Tibial artery (tissue), 4 donors: ENCODE results near the gene FAM76B.

Experiments used
- DNase-seq, 2 donors: peaks; one replicate each; pipeline ENCODE4 v3.0.0-alpha.2; 2019
- H3K27ac ChIP-seq, 2 donors: fragments of 200-600 bp; sonication (generic) in 1 of 2; 1 replicate in 1 of 2; 2 replicates in 1 of 2; pipeline ENCODE4 v1.5.1; 2018 to 2019; ENCODE audit warnings: mild to moderate bottlenecking in 1 of 2
- H3K27me3 ChIP-seq, 2 donors: fragments of 200-600 bp; sonication (generic) in 1 of 2; one replicate each; pipeline versions ENCODE4 v1.5.1 to v1.6.0; 2016 to 2019
- H3K36me3 ChIP-seq, 3 donors: fragments of 200-600 bp; sonication (generic) in 2 of 3; one replicate each; pipeline ENCODE4 v1.5.1; 2016 to 2019; ENCODE audit warnings: mild to moderate bottlenecking in 2 of 3
- H3K4me1 ChIP-seq, 4 donors: fragments of 200-600 bp; sonication (generic) in 2 of 4; 1 replicate in 3 of 4; 2 replicates in 1 of 4; pipeline ENCODE4 v1.5.1; 2016 to 2019
- H3K4me3 ChIP-seq, 2 donors: fragments of 200-600 bp; sonication (generic) in 1 of 2; 1 replicate in 1 of 2; 2 replicates in 1 of 2; pipeline ENCODE4 v1.5.1; 2018 to 2019; ENCODE audit warnings: mild to moderate bottlenecking in 2 of 2
- H3K9me3 ChIP-seq, 3 donors: fragments of 200-600 bp; sonication (generic) in 1 of 3; one replicate each; pipeline ENCODE4 v1.5.1; 2016 to 2019
- intact Hi-C: fragments of 100-400 bp; cut with DNase I; formaldehyde crosslinking; loops from one replicate; pipeline ENCODE4 v1.15.0; 2023; ENCODE audit warnings: low total_unique reads
- TF ChIP-seq, protein P1 (sequence below), 2 experiments: fragments of 200-600 bp in 1 of 2; fragments of 450-650 bp in 1 of 2; IDR thresholded peaks; one replicate each; pipeline ENCODE4 v1.5.1; 2017 to 2019; ENCODE audit warnings: antibody characterized with exemption in 2 of 2, mild to moderate bottlenecking in 1 of 2, moderate library complexity in 1 of 2

FAM76B gene

DNA sequence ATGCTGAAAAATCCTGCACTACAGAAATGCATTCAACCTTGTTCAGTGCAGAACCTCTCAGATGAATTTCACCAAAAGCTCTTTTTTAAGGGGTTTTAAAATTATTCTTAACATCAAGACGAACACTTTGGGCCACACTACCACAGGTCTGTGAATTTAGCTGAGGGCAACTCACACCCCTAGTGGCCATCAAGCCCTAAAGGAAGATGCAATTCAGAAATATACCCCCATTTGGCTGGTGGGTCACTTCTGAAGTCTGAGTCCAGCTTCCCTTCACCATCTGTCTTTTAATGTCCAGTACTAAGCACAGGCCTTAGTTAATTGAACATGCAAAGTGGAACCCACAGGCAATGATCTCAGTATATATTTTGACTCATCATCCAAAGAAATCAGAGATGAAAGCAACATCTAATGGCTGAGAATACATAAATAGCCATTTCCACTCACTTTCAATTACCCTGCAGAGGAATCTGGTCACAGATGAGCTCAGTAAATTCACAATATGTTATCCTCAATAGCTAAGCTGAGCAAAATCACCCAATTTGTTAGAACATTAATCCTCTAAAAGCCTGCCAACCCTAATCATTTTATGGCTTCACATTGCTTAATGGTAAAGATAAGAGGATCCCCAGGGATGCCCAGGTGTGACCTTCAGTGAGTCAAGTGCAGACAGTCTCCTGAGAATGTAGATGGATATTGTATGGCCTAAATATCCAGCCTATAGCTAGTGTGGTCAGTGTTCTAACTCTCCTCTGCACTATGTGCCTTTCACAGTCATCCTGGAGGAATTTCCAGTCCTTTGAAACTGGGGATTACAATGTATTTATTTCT, 50.3 kb downstream of the FAM76B start:
- intact Hi-C loops = no loop called here

DNA sequence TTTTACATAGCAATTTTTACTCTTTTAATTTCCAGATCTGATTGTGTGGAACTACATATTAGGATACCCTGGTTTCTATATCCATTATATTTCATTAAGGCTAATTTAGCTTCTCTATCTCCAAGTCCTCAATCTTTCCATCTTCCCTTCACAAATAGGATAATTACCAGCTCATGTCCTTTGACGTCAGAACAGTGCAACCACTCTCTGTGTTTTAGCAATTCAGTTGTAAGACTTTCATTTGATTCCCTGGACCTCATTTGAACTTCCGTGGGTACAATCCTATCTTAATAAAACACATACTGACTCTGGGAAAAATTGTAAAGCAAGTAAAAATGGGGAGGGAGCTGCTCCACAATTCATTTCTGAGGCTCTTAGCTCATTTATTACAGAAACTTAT, 52.8 kb downstream of the FAM76B start:
- peaks cover 0 to 32% (median 5%) of the 10 kb centered on the region in 4 donors for H3K4me1 ChIP-seq
- intact Hi-C loops = no loop called here
- no peaks in the 10 kb centered on the region for H3K27me3 ChIP-seq
- peak overlapping the region; percentile 25 to 57 for H3K27ac ChIP-seq
- H3K4me3 ChIP-seq = no peak overlapping the region
- H3K36me3 ChIP-seq = no peaks in the 10 kb centered on the region
- no peak for DNase-seq
- H3K9me3 ChIP-seq = no peaks in the 10 kb centered on the region
- TF ChIP-seq, protein P1, sequence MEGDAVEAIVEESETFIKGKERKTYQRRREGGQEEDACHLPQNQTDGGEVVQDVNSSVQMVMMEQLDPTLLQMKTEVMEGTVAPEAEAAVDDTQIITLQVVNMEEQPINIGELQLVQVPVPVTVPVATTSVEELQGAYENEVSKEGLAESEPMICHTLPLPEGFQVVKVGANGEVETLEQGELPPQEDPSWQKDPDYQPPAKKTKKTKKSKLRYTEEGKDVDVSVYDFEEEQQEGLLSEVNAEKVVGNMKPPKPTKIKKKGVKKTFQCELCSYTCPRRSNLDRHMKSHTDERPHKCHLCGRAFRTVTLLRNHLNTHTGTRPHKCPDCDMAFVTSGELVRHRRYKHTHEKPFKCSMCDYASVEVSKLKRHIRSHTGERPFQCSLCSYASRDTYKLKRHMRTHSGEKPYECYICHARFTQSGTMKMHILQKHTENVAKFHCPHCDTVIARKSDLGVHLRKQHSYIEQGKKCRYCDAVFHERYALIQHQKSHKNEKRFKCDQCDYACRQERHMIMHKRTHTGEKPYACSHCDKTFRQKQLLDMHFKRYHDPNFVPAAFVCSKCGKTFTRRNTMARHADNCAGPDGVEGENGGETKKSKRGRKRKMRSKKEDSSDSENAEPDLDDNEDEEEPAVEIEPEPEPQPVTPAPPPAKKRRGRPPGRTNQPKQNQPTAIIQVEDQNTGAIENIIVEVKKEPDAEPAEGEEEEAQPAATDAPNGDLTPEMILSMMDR (IDR thresholded peaks at IDR 0.05) = no peak

More for the DNA sequence above, 50.3 kb downstream of the FAM76B start:
- no peaks in the 10 kb centered on the region for H3K27me3 ChIP-seq
- H3K4me3 ChIP-seq = no peak overlapping the region
- no peak overlapping the region for H3K27ac ChIP-seq
- H3K36me3 ChIP-seq = no peaks in the 10 kb centered on the region
- no peak for DNase-seq
- TF ChIP-seq, protein P1 (IDR thresholded peaks at IDR 0.05) = no peak
- H3K4me1 ChIP-seq = peaks cover 0 to 22% (median 3%) of the 10 kb centered on the region in 4 donors
- no peaks in the 10 kb centered on the region for H3K9me3 ChIP-seq

DNA sequence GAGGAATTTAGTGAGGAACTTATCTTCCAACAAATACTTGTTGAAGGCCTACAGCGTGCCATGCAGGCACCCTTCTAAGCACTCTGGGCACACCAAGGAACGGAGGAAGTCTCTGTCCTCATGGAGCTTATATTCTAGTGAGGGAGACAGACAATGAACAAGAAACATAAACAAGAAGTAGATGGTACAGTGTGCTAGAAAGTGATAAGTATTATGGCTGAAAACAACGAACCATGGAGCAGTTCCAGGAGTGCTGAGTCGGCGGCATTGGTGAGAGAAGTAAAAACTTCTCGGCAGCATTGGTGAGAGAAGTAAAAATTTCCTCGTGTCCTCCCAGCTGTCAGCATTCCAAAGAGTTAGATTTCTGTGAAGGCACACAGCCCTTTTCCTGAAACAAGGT, 53.2 kb downstream of the FAM76B start:
- H3K4me3 ChIP-seq = no peak overlapping the region
- DNase-seq = peak in 1 of 2 donors; percentile 21
- intact Hi-C loops = no loop called here
- H3K9me3 ChIP-seq = no peaks in the 10 kb centered on the region
- TF ChIP-seq, protein P1 (IDR thresholded peaks at IDR 0.05) = no peak
- H3K27me3 ChIP-seq = no peaks in the 10 kb centered on the region
- peak overlapping the region; percentile 25 to 57 for H3K27ac ChIP-seq
- H3K36me3 ChIP-seq = no peaks in the 10 kb centered on the region
- H3K4me1 ChIP-seq = peaks cover 0 to 32% (median 5%) of the 10 kb centered on the region in 4 donors

- H3K27me3 ChIP-seq = no peaks in the 10 kb centered on the region
- no peak overlapping the region for H3K4me3 ChIP-seq
- no peaks in the 10 kb centered on the region for H3K9me3 ChIP-seq
- peaks cover 0 to 32% (median 5%) of the 10 kb centered on the region in 4 donors for H3K4me1 ChIP-seq
- H3K36me3 ChIP-seq = no peaks in the 10 kb centered on the region
- TF ChIP-seq, protein P1 (IDR thresholded peaks at IDR 0.05) = no peak
- peak overlapping the region in 1 of 2 donors; percentile 36 for H3K27ac ChIP-seq
- no peak for DNase-seq
- intact Hi-C loops = no loop called here
These were observed 55.5 kb downstream of the FAM76B start for GRCh38 chr11:95734009-95734572.

DNA sequence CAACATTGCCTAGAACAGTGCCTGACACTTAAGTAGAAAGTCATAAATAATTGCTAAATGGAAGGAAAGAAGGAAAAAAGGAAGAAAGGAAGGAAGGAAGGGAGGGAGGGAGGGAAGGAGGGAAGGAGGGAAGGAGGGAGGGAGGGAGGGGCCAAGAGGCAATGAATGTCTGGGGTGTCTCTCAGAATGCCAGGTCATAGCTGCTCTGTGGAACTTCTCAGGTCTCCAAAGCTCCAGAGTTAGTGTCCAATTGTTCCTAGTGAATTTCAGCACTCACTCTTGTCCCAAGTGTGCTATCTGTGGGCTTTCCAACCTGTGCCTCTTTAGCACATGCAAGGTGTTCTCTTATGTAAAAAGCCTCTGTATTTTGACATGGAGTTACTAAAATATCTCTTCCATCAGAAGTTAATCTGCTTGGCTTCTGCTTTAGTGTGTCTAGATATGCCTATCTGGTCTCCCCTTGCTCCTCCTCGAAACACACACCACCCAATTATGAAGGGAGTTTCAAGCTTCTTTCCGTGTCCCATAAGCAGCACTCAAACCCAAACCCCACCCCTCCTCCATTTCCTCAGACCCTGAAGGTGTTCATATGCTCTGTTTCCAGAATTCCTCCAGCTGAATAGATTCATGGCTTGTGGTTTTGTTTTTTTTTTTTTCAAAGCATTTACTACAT, 56.5 kb downstream of the FAM76B start:
- intact Hi-C loops = no loop called here
- H3K36me3 ChIP-seq = no peaks in the 10 kb centered on the region
- H3K27me3 ChIP-seq = no peaks in the 10 kb centered on the region
- TF ChIP-seq, protein P1 (IDR thresholded peaks at IDR 0.05) = no peak
- H3K9me3 ChIP-seq = no peaks in the 10 kb centered on the region
- no peak overlapping the region for H3K4me3 ChIP-seq
- no peak overlapping the region for H3K27ac ChIP-seq
- H3K4me1 ChIP-seq = peaks cover 0 to 36% (median 5%) of the 10 kb centered on the region in 4 donors
- DNase-seq = no peak
